HG02884 (cell line): ENCODE results near the gene OXSR1.
"Not testable (repeated sequence)": the region's sequence is repeated elsewhere in the genome, so short reads cannot be mapped to it uniquely, and the experiment has no call there.

Experiments
- ATAC-seq: cut with Tn5 transposase; IDR thresholded peaks from one replicate; pipeline ENCODE4 v1.9.1; 2021; ENCODE audit warnings: mild to moderate bottlenecking, moderate library complexity; ENCODE audit not compliant: unreplicated experiment

The OXSR1 gene

DNA sequence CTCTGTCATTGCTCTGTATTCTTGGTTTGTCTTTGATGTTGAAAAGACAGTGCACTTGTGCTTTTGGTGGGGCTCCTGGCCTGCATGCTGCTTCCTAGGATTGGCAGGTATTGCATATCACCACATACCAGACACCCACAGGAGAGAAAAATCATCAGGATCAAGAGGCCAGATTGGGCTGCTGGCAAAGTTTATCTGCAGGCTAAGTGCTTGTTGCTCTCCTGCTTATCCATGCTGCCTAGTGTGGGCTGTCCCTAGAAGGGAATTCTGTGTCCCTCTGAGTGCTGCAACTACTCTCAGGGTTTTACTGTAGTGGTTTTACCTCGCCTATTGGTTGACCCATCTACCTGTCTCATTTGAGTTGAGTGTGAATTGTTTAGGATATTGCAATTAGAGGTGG is 99.4 kb downstream of the OXSR1 start:
- ATAC-seq, result no peak

DNA sequence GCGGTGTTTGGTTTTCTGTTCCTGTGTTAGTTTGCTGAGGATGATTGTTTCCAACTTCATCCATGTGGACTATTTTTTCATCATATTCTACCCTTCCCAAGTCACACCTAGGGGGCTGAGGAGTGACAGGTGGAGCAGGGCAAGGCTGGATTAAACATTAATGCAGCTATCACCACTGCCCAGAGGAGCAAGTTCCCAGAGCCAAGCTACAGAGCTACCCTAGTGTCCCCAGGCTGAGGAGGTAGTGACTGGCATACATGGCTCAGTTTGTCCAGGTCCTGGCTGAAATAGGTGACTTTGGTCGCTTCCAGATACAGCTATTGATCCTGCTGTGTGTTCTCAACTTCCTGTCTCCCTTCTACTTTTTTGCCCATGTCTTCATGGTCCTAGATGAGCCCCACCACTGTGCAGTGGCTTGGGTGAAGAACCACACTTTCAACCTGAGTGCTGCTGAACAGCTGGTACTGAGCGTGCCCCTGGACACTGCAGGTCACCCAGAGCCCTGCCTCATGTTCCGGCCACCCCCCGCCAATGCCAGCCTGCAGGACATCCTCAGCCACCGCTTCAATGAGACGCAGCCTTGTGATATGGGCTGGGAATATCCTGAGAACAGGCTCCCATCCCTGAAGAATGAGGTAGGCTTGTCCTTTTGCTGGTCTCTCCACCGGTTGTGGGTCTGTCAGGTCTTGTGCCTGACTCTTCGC is 100.4 kb downstream of the OXSR1 start, which contains the start of gene SLC22A13:
Gene SLC22A13 (plus strand): TSS at position 209 of the 704 bp plus-strand sequence. CDS start 49 bp downstream, at position 258.
- no peak for ATAC-seq

DNA sequence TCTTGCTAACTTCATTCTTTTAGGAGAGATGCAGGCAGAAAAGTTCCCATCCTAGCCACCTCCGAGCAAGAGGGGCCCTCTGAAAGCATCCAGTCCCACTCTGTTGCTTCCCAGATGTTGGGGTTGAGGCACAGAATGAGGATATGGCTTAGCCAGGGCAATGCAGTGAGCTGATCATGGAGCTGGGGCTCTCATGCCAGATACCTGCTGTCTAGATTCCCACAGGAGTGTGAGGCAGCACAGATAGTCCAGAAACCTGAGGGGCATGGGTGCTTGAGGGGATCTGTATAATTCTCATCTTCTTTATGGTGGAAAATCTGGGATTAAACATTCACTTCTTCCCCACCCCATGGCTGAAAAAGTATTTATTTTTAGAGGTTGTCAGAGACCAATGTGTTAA is 101.5 kb downstream of the OXSR1 start:
- no peak for ATAC-seq

DNA sequence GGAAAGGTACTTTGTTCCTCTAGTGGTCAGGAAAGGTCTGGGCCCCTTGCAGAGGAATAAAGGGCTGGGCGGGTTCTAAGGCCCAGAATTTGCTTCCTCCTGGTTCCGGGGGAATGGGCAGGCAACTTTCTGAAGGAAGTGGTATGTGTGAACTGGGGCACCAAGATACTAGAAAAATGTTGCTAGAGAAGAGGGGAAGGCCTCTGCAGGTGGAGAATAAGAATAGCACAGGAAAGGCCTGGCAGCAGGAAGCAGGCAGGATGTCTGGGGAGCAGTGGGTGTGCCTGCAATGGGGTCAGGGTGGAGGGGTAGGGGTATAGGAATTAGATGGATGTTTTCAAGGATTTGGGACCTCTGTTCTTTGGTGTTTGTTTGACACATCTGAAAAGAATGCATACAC is 102.3 kb downstream of the OXSR1 start:
- ATAC-seq, result no peak

DNA sequence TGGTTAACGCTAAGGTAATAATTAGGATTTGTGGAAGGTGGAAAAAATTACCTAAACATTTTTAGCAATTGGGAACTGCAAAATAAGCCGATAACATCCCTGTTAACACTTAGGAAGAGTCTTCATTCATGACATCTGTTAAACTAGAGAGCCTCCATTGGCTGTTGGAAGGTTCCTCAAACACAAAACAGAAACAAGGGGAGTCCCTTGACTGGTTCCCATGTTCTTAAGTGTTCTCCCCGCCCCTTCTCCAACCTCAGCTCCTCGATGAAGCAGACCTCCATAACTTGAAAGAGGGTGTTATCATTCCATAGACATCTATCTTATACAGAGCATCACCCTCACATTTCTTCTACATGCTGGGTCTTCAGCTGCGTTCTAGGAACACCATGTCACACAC is 102.8 kb downstream of the OXSR1 start:
- no peak for ATAC-seq

DNA sequence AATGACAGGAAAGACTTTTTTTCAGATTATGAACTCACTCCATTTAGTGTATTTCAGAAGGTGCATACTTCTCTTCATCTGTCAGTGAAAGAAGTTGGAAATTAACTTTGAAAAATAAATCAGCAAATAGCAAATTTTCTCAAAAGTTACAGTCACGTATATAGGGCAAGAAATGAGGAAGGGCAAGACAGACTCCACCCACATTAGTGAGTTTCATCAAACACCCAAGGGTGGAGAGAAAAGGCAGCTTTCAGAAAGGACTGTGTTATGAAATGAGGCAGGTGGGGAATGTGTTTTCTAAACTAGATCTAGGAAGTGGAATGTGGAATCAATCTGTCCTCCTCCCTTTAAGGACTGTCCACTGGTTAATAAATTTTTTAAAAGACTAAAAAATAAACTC is 103.2 kb downstream of the OXSR1 start:
- peak; percentile 74 for ATAC-seq

DNA sequence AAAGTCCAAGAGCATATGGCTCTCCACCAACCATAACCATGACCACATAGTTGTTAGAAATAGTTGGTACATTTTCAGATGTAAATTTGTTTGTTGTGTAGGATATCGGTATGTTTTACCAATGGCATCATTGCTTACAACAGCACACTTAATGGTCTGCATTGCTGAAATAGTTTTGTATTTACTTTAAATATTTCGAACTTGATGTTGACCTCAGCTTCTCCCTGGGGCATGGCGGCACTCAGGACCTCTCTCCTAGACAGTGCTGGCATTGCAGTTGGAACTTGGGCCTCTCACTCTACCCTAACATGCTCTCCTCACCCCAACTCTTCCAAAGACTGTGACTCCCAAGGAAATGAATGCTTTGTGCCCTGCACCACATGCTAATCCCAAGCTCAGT is 105.3 kb downstream of the OXSR1 start:
- ATAC-seq, result no peak

DNA sequence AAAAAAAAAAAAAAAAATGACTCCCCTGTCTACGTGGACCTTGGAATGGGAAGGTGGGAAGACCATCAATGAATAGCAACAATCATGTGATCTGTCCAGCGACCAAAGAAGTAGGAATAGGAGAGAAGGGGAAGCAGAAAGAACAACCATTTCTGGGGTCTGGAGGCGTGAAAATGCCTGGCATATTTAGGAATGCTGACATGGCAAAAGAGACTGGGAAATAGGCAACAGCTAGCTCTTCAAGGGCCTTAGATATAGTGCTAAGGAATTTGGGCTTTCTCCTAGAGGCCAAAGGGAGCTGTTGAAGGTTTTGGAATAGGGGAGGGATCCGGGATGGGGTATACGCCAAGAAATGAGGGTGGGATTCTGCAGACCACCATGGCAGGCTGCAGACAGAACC is 106.2 kb downstream of the OXSR1 start:
- no peak for ATAC-seq

DNA sequence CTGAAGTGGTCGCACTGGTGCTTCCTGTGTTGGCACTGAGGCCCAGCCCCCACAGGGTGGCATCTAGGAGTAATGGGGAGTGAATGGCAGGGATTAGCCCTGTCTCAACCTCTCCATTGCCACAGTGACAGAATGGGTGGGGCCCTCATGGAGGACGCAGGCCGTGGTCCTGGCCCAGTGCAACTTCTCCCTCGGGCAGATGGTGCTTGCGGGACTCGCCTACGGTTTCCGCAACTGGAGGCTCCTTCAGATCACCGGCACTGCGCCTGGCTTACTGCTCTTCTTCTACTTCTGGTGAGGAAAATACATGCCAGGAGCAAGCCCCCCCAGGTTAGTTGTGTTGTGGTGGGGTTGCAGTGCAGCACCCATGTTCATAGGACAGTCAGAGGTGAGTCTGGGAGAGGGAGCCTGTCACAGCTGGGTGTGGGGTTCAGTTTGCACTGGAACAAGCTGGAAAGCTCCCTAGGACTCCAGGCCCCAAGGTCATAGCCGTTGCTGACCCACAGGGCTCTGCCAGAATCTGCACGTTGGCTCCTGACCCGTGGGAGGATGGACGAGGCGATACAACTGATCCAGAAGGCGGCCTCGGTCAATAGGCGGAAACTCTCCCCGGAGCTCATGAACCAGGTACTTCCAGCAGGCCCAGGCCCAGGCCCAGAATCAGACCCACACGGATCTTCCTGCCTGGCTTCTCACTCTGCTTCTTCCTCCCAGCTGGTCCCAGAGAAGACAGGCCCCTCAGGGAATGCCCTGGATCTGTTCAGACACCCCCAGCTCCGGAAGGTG is 109.7 kb downstream of the OXSR1 start:
- ATAC-seq, result no peak

DNA sequence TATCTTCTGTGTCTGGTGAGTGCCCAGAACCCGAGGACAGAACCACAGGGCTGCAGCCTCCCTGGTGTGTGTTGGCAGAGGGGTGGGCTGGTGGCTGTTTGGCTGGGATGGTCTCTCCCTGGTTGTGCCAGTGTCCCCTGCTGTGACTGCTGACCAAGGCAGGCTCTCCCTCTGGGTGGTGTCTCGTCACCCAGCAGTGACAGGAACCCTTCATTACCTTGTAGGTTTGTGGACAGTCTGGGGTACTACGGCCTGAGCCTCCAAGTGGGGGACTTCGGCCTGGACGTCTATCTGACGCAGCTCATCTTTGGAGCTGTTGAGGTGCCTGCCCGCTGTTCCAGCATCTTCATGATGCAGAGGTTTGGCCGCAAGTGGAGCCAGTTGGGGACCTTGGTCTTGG is 110.3 kb downstream of the OXSR1 start:
- no peak for ATAC-seq

DNA sequence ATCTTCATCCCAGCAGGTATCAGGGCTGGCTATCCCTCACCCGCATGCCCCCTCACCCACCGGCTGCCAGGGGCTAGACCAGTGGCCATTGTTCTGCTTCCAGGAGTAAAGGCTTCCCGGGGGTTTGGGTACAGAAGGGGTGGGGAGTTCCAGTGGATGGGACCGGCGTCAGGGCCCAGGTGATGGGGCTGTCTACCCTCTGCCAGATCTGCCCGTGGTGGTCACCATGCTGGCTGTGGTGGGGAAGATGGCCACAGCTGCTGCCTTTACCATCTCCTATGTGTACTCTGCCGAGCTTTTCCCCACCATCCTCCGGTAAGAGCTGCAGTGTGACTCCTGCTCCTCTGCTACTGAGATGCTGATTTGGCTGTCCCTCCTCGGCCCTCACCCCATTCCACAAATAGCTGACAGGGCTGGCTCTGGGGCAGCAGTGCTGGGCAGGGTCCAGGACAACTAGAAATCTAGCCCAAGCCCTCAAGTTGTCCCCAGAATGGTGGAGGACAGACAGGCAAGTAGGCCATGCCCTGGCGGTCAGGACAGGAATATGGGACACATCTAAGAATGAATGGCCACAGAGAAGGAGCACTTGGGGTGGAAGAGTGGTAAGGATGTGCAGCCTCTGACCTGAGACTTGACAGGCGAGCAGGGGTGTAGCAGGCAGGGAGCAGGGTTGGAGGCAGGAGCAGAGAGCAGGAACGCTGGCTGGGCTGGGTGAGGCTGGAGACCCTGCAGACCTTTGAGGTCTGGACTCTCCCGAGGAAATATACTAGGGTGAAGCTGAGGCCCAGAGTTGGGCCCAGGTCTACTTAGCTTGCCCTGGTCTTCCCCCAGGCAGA is 111.0 kb downstream of the OXSR1 start:
- no peak for ATAC-seq

DNA sequence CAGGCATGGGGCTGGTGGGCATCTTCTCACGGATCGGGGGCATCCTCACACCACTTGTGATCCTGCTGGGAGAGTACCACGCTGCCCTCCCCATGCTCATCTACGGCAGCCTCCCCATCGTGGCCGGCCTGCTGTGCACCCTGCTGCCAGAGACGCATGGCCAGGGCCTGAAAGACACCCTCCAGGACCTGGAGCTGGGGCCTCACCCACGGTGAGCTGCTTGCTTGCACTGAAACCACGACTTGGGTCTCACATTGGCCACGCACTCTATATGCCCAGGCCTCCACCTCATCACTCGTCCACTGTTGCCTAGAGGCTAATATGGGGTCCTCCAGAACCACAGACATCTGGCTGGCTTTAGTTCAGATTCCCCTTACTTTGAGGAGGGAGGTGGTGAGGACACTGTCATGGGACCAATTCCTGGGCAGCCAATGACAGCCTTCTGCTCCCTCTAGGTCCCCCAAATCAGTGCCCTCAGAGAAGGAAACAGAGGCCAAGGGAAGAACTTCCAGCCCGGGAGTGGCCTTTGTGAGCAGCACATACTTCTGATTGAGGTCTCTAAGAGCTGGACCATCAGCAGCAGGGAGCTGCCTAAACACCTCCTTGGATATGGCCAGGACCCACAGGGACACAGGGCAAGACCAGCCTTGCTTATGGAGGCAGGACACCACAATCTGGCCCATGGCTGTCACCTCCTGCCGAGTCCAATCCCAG is 111.7 kb downstream of the OXSR1 start:
- no peak for ATAC-seq

DNA sequence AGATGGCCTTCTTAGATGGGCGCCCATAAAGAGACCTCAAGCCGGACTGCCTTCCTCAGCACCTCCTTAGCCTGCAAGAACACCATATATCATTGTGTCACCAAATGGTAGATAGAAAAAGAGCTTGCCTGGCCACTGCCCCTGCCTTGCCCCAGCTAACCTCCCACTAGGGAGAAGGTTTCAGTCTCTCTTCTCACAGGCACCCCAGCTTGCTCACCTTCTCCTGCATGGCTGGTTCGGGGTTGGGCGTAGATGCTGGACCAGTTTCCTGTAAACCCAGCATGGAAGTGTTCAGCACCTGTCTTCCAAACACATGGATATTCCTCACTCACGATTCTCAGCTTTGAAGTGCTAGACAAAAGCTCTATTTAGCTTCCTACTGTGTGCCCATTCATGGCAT is 113.5 kb downstream of the OXSR1 start:
- no peak for ATAC-seq

DNA sequence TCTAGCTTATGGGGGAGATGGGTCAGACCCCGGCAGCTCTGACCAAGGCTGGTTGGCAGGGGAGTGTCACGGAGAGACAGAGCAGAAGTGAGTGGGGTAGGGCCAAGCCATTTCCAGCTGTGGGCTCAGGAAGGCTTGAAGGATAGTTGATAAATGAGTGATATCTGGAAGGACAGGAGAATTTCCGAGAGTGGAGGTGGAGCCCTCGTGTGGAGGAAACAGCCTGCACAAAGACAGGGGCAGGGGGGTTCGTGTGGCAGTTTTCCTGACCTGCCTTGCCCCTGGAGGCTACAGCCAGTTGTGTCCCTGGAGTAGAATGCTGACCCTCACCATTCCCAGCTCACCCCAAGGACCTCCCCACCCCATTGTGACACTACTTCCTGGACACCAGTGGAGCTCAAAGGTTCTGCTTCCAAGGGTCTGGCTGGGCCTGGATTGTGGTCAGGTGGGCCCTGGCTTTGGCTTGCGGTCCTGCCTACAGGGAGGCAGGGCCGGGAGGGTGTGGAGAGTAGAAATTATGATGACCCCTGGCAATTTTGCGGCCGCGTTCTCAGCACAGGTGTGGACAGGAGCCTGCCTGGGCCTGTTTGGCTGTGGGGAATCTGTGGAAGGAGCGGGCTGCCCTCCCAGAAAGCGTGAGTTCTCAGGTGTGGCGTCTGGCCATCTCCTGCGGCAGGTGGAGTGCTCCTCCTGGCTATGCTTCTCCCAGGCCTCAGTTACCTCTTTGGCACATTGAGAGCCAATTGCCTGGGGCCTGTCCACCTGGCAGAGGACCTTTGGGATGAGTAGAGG is 116.8 kb downstream of the OXSR1 start, which contains the start of gene SLC22A14:
Gene SLC22A14 (plus strand): TSS at position 400 of the 792 bp plus-strand sequence. CDS start 23,733 bp downstream, outside the sequence.
- no peak for ATAC-seq

DNA sequence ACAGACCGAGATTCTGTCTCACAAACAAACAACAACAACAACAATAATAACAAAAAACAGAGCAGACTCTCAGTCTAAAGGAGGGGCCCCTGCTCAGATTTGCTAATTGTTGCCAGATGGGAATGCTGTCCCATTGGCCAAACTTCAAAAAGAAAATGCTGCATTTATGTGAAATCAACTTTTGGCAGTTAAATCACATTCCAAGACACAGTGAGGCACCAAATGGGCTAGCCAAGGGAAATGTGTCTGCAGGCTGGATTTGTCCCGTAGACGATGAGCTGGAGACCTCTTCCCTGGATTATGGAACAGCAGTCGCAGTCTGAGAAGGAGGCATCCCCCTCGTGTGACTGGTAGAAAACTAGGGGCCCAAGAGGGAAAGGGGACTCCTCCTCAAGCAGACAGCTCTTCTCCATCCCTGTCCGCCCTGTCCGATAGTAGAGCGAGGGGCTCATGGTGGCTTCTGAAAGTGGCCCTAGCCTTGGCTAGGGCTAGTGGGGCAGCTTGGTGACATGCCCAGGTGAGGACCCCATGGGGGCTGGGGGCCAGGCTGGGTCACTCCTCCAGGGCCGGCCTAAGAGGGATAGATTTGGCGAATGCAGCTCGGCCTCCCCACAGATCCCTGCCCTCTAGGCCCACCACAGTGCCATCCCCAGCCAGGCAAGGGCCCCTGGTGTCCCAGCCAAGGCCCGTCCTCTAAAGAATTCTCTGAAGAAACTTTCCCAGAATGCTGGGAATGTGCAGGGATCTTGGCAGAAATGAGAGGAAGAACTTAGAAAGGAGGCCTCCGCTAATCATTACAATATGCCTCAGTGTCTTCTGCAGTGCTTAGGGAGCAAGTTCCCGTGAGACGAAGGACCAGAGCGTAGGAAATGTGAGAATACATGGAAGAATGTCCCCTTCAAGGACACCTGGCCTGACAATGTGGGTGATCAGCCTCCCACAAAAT is 118.7 kb downstream of the OXSR1 start:
- no peak for ATAC-seq

DNA sequence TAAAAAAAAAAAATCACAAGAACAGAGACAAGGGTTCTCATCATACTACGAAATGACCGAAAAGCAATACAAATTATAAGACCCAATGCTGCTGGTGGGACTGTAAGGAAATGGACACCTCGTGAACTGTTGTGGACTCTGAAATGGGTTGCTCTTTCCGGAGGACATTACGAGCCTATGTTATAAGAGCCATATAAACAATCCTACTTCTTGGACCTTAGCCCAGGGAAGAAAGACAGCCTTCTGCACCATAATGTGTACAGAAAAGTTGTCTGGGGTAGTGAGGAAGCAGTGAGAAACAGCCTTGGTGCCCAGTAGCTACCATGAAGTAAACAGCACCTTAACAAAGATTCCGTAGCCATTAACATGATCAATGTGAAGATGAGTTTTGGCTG is 119.4 kb downstream of the OXSR1 start:
- ATAC-seq, result no peak

DNA sequence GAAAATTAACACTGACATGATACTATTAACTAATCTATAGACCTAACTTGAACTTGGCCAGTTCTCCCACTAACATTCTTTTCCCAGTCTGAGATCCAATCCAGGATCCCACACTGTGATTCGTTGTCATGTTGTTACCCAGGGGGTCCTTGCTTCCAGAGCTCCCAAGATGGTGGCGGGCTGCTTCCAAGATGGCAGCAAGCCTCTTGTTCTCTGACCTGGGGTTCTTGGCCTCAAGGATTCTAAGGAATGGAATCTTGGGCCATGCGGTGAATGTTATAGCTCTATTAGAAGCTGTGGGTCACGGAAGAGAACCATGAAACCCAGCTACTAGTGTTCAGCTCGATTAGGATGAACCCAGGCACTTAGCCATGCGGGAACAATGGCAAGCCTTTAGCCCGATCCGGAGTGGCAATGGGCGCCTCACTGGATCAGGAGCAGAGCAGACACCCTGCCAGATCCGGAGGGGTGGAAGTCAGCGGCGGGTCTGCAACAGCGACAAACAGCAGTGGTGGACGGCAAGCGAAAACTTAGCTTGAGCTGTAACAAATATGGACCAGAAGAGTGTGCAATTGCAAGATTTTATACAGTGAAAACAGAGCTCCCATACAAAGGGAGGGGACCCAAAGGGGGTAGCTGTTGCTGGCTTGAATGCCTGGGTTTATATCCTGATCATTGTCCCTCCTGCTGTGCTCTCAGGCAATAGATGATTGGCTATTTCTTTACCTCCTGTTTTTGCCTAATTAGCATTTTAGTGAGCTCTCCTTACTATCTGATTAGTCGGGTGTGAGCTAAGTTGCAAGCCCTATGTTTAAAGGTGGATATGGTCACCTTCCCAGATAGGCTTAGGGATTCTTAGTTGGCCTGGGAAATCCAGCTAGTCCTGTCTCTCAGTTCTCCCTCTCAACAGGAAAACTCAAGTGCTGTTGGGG is 124.2 kb downstream of the OXSR1 start:
- not testable (repeated sequence) for ATAC-seq

DNA sequence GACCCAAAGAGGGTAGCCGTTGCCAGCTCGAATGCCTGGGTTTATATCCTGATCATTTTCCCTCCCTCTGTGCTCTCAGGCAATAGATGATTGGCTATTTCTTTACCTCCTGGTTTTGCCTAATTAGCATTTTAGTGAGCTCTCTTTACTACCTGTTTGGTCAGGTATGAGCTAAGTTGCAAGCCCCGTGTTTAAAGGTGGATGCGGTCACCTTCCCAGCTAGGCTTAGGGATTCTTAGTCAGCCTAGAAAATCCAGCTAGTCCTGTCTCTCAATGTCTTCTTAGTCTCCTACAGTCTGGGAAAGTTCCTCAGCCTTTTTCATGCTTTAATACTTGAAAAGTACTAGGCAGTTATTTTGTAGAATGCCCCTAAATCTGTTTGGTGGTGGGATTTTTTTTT is 131.7 kb downstream of the OXSR1 start:
- ATAC-seq, result not testable (repeated sequence)
